GM12875 (cell line): ENCODE measurements around the gene ADCY1.

ENCODE experiments used
- H3K4me3 ChIP-seq: one replicate; pipeline ENCODE4 v1.5.1; 2011; ENCODE audit warnings: low read depth, low read length, control low read depth
- CTCF ChIP-seq: IDR thresholded peaks from 2 replicates; pipeline ENCODE4 v1.5.1; 2011; ENCODE audit warnings: low read depth, mild to moderate bottlenecking, control low read depth, inconsistent platforms, low read length, moderate library complexity, borderline replicate concordance; ENCODE audit not compliant: insufficient read depth

Gene ADCY1

GRCh38 chr7:45680776-45681175 is 106.6 kb downstream of the ADCY1 start:
- no peak overlapping the region for H3K4me3 ChIP-seq
- TF ChIP-seq CTCF = no peak

- no peak overlapping the region for H3K4me3 ChIP-seq
- no peak for TF ChIP-seq CTCF
Observed at GRCh38 chr7:45681596-45682357, 107.6 kb downstream of the ADCY1 start.

- TF ChIP-seq CTCF = no peak
- H3K4me3 ChIP-seq = no peak overlapping the region
Observed at GRCh38 chr7:45682358-45682735, 108.2 kb downstream of the ADCY1 start.

- no peak overlapping the region for H3K4me3 ChIP-seq
- TF ChIP-seq CTCF = no peak
Observed at GRCh38 chr7:45682836-45683555, 108.8 kb downstream of the ADCY1 start.

GRCh38 chr7:45683556-45684148 is 109.5 kb downstream of the ADCY1 start:
- no peak for TF ChIP-seq CTCF
- no peak overlapping the region for H3K4me3 ChIP-seq

GRCh38 chr7:45684910-45685618 is 110.9 kb downstream of the ADCY1 start:
- H3K4me3 ChIP-seq = no peak overlapping the region
- TF ChIP-seq CTCF = no peak
